SW480 (cell line): Measurements from ENCODE around the gene SIDT2.
"Not testable (repeated sequence)": the region's sequence is repeated elsewhere in the genome, so short reads cannot be mapped to it uniquely, and the experiment has no call there.

Source experiments
- DNase-seq: peaks from one replicate; pipeline ENCODE4 v3.0.0-alpha.2; 2016; ENCODE audit warnings: low spot score

The SIDT2 gene

GRCh38 chr11:117172724-117173421, 5.7 kb upstream of the SIDT2 start:
- DNase-seq, result no peak

GRCh38 chr11:117175104-117175503, 3.4 kb upstream of the SIDT2 start:
- DNase-seq, result no peak

GRCh38 chr11:117175781-117176180, 2.8 kb upstream of the SIDT2 start:
- DNase-seq, result no peak

DNA sequence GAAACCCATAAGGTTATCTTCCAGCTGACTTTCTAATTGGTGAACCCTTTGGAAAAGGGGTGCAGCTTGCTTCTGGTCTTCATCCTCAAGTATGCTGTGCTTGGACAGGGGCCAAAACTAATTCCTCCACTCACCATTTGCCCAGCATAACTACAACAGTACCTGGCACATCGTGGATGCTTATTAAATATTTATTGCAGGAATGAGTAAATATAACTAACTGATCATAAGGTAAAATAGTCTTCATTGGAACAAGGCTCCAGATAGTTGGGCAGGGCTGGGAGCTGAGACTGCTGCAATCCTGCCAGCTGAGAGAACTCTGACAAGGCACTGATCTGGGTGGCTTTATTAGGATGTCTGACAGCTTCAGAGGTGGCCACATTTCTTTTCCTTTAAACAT, 2.4 kb upstream of the SIDT2 start:
- DNase-seq, result no peak

- no peak for DNase-seq
These were observed 871 bp upstream of the SIDT2 start for GRCh38 chr11:117177534-117178209.

DNA sequence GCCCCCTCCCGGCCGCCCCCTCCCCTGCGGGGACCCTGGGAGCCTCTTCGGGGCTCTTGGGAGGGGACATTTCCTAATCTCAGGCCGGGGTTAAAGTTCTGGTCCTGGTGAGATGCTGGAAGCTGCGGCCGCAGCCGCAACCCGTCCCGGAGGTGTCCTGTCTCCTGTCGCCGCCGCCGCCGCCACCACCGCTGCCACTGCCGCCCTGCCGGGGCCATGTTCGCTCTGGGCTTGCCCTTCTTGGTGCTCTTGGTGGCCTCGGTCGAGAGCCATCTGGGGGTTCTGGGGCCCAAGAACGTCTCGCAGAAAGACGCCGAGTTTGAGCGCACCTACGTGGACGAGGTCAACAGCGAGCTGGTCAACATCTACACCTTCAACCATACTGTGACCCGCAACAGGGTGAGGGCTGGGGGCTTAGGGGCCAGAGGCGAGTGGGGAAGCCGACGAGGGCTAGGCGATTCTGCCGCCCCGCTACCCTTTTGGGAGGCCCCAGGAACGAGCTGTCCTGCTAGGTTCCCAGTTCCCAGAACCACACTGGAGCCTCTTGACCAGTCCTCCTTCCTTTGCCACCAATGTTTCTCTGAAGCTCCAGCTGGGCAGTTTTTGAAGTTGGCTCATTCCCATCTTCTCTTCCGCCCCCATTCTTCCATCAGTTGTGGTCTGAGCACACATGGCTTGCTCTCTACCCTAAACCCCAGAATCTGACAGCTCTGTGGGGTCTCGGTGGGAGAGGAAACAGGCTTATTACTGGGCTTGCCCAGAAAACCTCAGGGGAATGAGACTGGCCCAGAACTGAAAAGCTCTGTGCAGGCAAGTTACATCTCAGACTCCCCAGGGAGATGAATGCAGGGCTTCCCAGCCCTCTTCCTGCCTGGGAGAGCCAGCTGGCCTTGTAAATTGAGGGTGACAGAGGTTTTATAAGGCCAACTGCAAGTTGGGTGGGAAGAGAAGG, 781 bp downstream of the SIDT2 start:
- peak; percentile 52 for DNase-seq

GRCh38 chr11:117180020-117180419, 1.5 kb downstream of the SIDT2 start:
- no peak for DNase-seq

DNA sequence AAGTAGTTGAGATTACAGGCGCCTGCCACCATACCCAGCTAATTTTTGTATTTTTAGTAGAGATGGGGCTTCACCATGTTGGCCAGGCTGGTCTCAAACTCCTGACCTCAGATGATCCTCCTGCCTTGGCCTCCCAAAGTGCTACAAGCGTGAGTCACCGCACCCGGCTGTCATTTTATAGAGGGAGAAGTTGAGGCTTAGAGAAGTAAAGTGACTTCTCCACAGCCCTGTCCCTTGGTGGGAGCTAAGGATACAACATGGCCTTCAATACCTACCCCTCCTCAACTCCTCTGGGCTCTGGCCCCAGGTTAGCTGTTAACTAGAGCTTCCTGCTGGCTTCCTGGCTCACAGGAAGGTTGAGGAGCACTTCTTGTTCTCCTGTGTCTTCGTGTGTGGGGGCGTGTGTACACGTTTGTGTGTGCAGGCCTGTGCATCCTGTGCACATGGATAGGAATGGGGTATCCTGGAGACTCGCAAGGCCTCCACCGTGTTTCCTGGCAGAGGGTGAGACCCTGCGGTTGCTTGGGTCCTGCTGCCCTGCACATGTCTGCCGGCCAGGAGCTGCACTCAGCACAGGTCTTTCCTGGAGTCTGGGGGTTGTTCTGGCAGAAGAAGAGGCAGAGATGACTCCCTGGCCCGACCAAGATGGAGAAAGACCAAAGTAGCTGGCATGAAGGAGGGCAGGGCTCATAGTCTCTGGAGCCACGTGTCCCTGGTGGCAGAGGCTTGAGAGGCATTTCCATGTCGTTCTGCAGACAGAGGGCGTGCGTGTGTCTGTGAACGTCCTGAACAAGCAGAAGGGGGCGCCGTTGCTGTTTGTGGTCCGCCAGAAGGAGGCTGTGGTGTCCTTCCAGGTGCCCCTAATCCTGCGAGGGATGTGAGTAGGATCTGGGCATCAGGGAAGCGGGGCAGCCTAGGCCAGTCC, 2.4 kb downstream of the SIDT2 start:
- peak; percentile 35 for DNase-seq

DNA sequence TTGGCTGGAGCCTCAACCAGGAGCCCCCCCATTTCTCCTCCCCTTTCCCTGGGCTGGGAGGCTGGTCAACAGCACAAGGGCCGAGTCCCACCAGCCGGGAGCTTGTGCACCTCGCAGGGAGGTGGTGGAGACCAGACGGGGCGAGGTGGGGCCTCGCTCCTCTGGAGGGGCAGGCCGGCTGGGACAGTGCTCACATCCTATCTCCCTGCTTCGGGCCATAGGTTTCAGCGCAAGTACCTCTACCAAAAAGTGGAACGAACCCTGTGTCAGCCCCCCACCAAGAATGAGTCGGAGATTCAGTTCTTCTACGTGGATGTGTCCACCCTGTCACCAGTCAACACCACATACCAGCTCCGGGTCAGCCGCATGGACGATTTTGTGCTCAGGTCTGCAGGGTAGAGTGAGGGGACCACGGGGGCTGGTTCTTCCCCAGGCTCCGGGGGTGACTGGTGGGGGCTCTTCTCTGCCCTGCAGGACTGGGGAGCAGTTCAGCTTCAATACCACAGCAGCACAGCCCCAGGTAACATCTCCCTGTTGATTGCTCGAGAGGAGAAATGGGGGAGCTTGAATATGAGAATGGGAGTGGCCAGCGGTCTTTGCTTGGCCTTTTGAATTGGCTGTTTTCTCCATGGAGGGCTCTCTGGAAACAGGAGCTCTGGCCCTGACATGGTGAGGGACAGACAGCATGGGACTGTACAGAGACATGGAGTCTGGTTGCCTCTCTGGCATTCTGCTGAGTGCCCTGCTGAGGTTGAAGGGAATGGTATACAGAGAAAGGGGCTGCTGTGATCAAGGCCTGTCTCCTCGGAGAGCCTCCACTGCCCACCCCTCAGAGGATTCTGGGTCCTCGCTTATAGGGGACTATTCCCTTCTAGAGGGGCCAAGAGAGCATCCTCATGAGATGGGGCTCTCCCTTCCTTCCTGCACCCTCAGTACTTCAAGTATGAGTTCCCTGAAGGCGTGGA, 3.3 kb downstream of the SIDT2 start:
- DNase-seq, result no peak

GRCh38 chr11:117182551-117182935, 4.0 kb downstream of the SIDT2 start:
- no peak for DNase-seq

DNA sequence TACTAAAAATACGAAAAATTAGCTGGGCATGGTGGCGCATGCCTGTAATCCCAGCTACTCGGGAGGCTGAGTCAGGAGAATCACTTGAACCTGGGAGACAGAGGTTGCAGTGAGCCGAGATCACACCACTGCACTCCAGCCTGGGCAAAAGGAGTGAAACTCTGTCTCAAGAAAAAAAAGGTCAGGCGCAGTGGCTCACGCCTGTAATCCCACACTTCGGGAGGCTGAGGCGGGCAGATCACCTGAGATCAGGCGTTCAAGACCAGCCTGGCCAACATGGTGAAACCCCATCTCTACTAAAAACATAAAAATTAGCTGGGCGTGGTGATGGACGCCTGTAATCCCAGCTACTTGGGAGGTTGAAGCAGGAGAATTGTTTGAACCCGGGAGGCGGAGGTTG, 4.6 kb downstream of the SIDT2 start:
- DNase-seq, result not testable (repeated sequence)

GRCh38 chr11:117183724-117184349, 5.3 kb downstream of the SIDT2 start:
- no peak for DNase-seq

DNA sequence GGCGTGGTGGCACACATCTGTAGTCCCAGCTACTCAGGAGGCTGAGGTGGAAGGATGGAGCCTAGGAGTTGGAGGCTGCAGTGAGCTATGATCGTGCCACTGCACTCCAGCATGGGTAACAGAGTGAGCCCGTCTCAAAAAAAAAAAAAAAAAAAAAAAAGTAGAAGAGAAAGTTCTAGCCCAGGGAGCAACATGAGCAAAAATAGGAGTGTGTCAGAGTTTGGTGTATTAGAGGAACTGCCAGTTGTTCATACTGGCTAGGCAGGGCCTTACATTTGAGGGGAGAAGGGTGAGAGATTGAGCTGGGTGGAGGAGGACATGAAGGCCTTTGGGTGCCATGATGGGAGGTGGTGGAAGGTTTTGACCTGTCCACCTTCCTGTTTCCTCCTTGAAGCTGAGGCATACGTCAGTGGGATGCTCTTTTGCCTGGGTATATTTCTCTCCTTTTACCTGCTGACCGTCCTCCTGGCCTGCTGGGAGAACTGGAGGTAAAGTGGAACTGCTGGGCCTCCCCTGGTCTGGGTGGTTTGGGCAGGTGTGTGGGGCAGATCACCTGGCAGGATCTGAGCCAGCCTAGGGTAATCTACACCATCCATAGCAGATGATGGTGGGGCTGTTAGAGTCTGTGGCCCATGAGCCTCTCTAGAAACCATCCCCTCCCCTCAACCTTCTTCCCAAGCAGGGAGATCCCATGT, 7.3 kb downstream of the SIDT2 start:
- DNase-seq, result no peak

DNA sequence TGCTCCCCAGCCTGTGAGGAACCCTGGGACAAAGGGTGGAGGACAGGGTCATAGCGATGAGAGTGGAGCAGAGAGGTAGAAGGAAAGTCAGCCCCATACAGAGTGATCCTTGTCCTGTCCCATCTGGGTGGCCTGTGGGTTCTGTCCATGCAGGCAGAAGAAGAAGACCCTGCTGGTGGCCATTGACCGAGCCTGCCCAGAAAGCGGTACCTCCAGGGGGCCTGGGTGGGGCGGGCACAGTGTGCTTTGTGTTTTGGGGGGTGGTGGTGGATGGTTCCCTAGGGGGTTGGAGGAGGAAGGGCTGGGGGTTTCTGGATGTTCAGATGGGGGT, 7.9 kb downstream of the SIDT2 start:
- DNase-seq, result no peak

DNA sequence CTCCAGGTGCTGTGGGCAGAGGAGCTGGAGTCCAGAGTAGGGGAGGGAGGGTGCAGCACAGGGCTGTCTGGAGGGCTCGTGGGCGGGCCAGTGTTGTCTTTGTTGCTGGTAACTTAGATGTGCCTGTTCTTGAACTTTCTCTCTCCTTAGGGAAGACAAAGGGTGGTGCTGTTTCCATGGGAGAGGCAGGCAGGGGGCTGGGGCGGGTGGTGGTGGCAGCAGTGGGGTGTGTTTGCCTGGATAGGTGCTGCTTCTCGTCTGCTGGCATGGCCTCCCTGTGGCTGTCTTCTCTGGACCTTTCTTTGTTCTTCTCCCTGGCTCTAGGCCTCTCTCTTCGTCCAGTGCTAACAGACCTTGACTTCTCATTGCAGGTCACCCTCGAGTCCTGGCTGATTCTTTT, 8.5 kb downstream of the SIDT2 start:
- no peak for DNase-seq

DNA sequence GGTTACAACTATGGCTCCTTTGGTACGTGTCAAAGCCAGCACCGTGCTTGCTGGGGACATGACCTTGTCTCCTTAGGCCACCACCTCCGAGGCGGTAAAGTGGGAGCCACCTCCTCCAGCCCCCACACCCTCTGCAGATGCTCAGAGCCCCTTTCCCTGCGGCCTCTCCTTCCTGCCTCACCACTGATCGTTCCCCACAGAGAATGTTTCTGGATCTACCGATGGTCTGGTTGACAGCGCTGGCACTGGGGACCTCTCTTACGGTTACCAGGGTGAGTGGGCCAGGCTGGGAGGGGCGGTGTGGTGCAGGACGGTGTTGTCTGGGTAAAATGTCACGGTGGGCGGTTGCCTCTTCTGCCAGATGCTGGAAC, 8.9 kb downstream of the SIDT2 start:
- no peak for DNase-seq

- DNase-seq, result no peak
These were observed 9.4 kb downstream of the SIDT2 start for GRCh38 chr11:117187799-117188481.

DNA sequence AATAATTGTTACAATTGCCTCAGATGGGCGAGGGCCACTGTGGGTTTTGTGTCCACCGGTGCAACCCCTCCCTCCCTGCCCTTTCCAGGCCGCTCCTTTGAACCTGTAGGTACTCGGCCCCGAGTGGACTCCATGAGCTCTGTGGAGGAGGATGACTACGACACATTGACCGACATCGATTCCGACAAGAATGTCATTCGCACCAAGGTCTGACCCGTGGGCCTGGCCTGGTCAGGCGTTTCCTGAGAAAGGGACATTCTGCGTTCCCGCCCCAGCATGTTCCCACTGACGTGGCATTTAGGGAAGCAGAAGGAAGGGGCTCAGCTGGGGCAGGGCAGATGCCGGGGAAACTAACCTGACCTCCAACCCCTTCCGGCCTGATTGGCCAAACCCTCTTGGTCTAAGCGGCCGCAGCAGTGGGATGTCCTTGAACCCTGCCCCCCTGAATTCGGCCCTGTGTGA, 10.1 kb downstream of the SIDT2 start:
- no peak for DNase-seq
